ENCODE measurements around the gene APOL3. TPM values are rescaled to one million over a fixed set of nuclear protein-coding genes. Genes with fewer than 3 reads are reported as not detected.
"Not testable (repeated sequence)": the region's sequence is repeated elsewhere in the genome, so short reads cannot be mapped to it uniquely, and the experiment has no call there.

The APOL3 gene
- total RNA-seq, 1 donor from 2014 or later, result 2.1 TPM

GRCh38 chr22:36193171-36193570 lies 32.6 kb upstream of the APOL3 start:
- no peak for DNase-seq (ENCODE audit: low read depth)
- no peak overlapping the region for H3K4me3 ChIP-seq (ENCODE audit: low read depth, low read length)
- no peak for TF ChIP-seq CTCF (conservative IDR thresholded peaks at IDR 0.05; ENCODE audit: low read depth, low read length)

DNA sequence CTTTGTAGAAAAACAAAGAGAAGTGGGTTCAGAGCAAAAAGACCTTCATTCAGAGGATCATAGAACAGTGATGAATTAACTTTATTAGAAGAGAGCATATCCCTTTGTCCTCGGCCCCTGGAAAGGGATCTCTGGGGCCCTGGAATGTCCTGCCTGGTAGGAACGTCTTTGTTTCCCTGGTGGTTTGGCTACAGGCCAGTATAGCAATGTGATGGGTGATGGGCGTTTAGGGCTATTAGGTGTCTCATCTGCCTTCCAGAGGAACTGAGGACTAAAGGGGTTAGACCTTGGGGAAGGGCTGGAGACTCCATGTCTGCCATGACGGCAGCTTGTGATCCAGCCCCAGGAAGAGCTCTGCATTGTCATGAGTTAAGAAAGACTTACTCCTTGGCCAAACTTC lies 32.0 kb upstream of the APOL3 start:
- no peak for TF ChIP-seq CTCF (conservative IDR thresholded peaks at IDR 0.05; ENCODE audit: low read depth, low read length)
- no peak for DNase-seq (ENCODE audit: low read depth)
- H3K4me3 ChIP-seq (ENCODE audit: low read depth, low read length), result no peak overlapping the region

GRCh38 chr22:36191106-36191836 lies 30.7 kb upstream of the APOL3 start:
- no peak for DNase-seq (ENCODE audit: low read depth)
- no peak for TF ChIP-seq CTCF (conservative IDR thresholded peaks at IDR 0.05; ENCODE audit: low read depth, low read length)
- no peak overlapping the region for H3K4me3 ChIP-seq (ENCODE audit: low read depth, low read length)

DNA sequence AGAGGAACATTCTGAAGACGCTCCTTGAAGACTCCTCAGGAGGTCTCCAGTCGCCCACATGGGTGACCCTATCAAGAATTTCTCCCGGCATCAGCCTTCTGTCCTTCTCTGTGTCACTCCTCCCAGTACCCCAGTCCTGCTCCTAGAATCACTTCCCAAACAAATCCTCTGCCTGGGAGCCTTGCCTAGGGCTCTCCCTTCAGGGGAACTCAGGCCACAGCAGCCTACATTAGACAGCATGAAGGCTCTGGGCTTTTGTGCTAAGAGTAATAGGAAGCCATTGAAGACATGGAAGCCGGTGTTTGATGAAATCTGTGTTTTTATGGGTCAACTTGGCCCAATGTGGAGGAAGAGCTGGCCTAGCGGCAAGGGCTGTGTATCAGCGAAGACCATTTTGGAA lies 27.3 kb upstream of the APOL3 start:
- DNase-seq (ENCODE audit: low read depth); H3K4me3 ChIP-seq (ENCODE audit: low read depth, low read length): not testable (repeated sequence)

- H3K4me3 ChIP-seq (ENCODE audit: low read depth, low read length), result no peak overlapping the region
- TF ChIP-seq CTCF (conservative IDR thresholded peaks at IDR 0.05; ENCODE audit: low read depth, low read length), result no peak
- no peak for DNase-seq (ENCODE audit: low read depth)
These were observed 25.5 kb upstream of the APOL3 start for GRCh38 chr22:36185828-36186624.

DNA sequence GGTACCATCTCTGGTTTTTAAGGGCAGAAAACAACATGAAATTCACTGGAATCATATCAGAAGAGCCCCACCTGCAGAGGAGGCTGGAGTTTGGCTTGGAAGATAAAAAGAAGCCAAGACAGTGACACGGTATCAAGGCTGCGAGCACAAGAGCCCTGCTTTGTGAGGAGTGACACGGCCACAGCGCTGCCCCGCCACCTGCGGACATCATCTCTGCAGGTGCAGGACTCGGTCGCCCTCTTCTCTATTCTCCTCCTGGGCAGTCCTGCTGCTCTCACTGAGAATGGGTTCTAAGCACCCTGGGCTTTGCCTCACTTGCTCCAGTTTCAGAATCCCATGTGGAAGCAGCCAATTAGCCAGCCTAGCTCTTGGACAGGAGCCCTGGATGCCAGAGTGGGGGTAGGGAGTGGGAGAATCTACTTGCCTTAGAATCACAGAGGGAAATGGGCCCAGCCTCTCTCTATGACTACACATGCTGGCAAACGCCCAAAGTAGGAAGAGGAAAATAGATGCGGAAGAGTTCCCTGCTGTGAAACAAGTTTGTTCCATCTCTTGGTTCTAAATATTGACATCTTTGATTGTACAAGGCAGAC lies 24.0 kb upstream of the APOL3 start:
- TF ChIP-seq CTCF (conservative IDR thresholded peaks at IDR 0.05; ENCODE audit: low read depth, low read length), result no peak
- no peak for DNase-seq (ENCODE audit: low read depth)
- H3K4me3 ChIP-seq (ENCODE audit: low read depth, low read length), result no peak overlapping the region

GRCh38 chr22:36183446-36183845 lies 22.9 kb upstream of the APOL3 start:
- DNase-seq (ENCODE audit: low read depth), result no peak
- TF ChIP-seq CTCF (conservative IDR thresholded peaks at IDR 0.05; ENCODE audit: low read depth, low read length), result no peak
- H3K4me3 ChIP-seq (ENCODE audit: low read depth, low read length), result no peak overlapping the region
